Neural crest cell (in vitro differentiated cells): ENCODE data around the gene PDZK1. TPM values are rescaled to one million over a fixed set of nuclear protein-coding genes. Genes with fewer than 3 reads are reported as not detected.
"Not testable (repeated sequence)": the region's sequence is repeated elsewhere in the genome, so short reads cannot be mapped to it uniquely, and the experiment has no call there.

Experiments used
- DNase-seq: peaks from one replicate; pipeline ENCODE4 v3.0.0; 2021; ENCODE audit warnings: low read depth, mixed read lengths, low spot score
- H3K27ac Mint-ChIP-seq: one replicate; pipeline ENCODE4 v1.8.0; 2021; ENCODE audit warnings: mild to moderate bottlenecking, mixed read lengths; ENCODE audit not compliant: unreplicated experiment
- H3K27me3 Mint-ChIP-seq: 2 replicates; pipeline ENCODE4 v1.8.0; 2021; ENCODE audit warnings: low read depth, mild to moderate bottlenecking, mixed read lengths
- H3K36me3 Mint-ChIP-seq: 2 replicates; pipeline ENCODE4 v1.8.0; 2021; ENCODE audit warnings: low read depth, mild to moderate bottlenecking, mixed read lengths
- H3K4me1 Mint-ChIP-seq: 2 replicates; pipeline ENCODE4 v1.8.0; 2021; ENCODE audit warnings: mixed read lengths
- H3K4me3 Mint-ChIP-seq: one replicate; pipeline ENCODE4 v1.8.0; 2021; ENCODE audit warnings: mild to moderate bottlenecking, mixed read lengths
- H3K9me3 Mint-ChIP-seq: 2 replicates; pipeline ENCODE4 v1.8.0; 2021; ENCODE audit warnings: mixed read lengths
- total RNA-seq: library from RNA; stranded (reverse); gene quantifications from 2 replicates; pipeline ENCODE4 v1.2.1, GENCODE V29; 2021
- TF ChIP-seq, protein P1 (sequence below): fragments of 200-600 bp; sonication (generic); conservative IDR thresholded peaks from 2 replicates; pipeline ENCODE4 v1.5.0; 2021; ENCODE audit warnings: antibody characterized with exemption, mild to moderate bottlenecking

PDZK1 gene
- total RNA-seq, 1 donor from 2014 or later, result 0.33 TPM

DNA sequence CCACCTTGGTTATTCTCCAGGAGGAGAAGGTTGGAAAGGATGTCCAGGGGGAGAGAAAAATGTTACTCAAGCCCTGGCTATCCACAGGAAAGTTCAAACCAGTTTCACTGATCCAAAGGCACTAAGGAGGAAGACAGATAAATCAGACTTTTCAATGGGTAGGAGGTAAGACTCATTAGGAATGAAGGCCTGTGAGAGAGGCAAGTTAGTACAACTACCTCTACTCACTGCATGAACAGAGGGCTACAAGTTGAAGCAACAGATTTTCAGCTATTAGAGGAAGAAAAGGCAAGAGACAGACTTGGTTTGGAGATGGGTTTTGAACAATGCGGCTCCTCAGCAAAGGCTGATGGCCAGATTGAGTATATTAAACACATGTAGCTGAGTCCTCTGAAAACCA is 29.0 kb upstream of the PDZK1 start:
- Mint-ChIP-seq H3K36me3 (no peaks in the 10 kb centered on the region), H3K27me3 (no peaks in the 10 kb centered on the region), H3K9me3 (no peaks in the 10 kb centered on the region), H3K4me3 (no peak overlapping the region), H3K27ac (no peak overlapping the region), H3K4me1 (no peaks in the 10 kb centered on the region)
- DNase-seq, result no peak
- TF ChIP-seq, protein P1, sequence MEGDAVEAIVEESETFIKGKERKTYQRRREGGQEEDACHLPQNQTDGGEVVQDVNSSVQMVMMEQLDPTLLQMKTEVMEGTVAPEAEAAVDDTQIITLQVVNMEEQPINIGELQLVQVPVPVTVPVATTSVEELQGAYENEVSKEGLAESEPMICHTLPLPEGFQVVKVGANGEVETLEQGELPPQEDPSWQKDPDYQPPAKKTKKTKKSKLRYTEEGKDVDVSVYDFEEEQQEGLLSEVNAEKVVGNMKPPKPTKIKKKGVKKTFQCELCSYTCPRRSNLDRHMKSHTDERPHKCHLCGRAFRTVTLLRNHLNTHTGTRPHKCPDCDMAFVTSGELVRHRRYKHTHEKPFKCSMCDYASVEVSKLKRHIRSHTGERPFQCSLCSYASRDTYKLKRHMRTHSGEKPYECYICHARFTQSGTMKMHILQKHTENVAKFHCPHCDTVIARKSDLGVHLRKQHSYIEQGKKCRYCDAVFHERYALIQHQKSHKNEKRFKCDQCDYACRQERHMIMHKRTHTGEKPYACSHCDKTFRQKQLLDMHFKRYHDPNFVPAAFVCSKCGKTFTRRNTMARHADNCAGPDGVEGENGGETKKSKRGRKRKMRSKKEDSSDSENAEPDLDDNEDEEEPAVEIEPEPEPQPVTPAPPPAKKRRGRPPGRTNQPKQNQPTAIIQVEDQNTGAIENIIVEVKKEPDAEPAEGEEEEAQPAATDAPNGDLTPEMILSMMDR, result no peak

DNA sequence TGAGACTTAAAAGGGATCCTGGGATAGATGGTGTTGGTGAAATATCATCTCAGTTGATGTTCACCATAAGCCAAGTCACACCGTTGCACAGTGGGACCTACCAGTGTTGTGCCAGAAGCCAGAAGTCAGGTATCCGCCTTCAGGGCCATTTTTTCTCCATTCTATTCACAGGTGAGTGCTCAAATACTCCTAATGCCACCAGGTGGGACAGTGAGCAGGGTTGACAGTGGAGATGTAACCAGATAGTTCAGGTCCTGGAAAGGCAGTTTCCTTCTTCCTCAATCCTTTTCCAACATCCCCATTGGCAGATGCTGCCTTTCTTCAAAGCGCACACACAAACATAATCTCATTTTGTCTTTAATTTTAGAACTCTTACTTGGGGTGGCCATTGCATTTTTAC is 23.7 kb upstream of the PDZK1 start:
- TF ChIP-seq, protein P1, result no peak
- Mint-ChIP-seq H3K27ac (no peak overlapping the region), H3K4me3 (no peak overlapping the region), H3K9me3 (no peaks in the 10 kb centered on the region), H3K4me1 (no peaks in the 10 kb centered on the region), H3K27me3 (no peaks in the 10 kb centered on the region), H3K36me3 (no peaks in the 10 kb centered on the region)
- no peak for DNase-seq

DNA sequence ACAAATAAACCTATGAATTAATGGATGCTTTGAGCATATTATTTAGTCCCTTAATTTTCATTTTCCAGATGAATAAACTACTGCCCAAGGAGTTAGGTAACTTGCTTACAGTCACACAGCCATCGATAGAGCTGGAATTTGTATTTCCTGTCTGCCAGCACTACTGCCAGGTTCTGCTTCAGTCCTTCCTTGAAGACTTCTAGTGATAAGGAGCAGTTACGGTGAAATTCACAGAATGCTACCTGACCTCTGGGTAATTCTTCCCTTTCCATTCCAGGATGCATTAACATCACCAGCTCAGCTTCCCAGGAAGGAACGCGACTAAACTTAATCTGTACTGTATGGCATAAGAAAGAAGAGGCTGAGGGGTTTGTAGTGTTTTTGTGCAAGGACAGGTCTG is 23.3 kb upstream of the PDZK1 start:
- Mint-ChIP-seq H3K36me3 (no peaks in the 10 kb centered on the region), H3K4me1 (no peaks in the 10 kb centered on the region), H3K9me3 (no peaks in the 10 kb centered on the region), H3K4me3 (no peak overlapping the region), H3K27ac (no peak overlapping the region), H3K27me3 (no peaks in the 10 kb centered on the region)
- DNase-seq, result no peak
- TF ChIP-seq, protein P1, result no peak

DNA sequence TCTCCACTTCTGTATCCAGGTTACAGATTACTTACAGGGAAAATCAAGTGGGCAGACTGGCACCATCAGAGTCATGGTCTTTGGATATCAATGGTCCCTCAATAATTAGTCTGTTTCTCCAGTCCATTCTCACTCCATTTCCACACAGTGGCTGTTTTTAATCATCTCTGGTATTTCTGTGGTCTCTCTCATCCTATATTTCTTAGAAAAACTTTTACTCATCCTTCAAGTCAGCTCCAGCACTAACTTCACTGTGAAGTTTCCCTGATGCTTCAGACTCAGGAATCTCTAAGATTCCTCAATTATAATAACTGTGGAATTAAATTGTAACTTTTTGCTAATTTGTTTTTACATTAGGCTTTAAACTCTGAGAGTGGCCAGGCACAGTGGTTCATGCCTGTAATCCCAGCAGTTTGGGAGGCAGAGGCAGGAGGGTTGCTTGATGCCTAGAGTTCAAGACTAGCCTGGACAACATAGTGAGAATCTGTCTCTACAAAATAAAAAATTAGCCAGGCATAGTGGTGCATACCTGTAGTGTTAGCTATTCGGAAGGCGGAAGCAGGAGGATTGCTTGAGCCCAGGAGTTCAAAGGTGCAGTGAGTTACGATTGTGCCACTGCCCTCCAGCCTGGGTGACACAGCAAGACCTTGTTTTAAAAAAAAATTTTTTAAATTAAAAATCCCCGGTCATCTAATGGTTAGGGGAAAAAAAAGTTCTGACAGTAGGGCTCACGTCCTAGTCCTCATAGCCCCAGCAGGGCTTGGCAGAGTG is 22.7 kb upstream of the PDZK1 start:
- Mint-ChIP-seq H3K4me1 (no peaks in the 10 kb centered on the region), H3K9me3 (no peaks in the 10 kb centered on the region), H3K36me3 (no peaks in the 10 kb centered on the region), H3K4me3 (no peak overlapping the region), H3K27me3 (no peaks in the 10 kb centered on the region), H3K27ac (no peak overlapping the region)
- no peak for DNase-seq
- TF ChIP-seq, protein P1, result no peak

DNA sequence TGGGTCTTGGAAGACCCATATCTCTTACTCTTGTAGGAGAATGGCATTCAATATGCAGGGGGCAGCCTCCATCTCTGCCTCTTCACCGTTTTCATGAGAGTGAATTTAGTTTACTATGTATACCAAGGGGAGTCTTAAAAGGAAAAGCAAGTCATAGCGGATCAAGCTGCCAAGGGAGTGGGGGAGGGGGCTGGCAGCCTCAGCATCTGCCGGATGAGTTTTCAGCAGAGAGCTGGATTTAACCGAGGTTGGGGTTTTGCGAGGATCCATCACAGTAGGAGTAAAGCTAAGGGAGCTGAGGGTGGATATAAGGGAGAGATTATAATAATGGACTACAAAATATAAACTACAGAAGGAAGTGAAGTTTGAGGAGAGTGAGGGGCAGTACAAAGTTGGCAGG is 22.0 kb upstream of the PDZK1 start:
- DNase-seq, result no peak
- Mint-ChIP-seq H3K4me1 (no peaks in the 10 kb centered on the region), H3K36me3 (no peaks in the 10 kb centered on the region), H3K27me3 (no peaks in the 10 kb centered on the region), H3K9me3 (no peaks in the 10 kb centered on the region), H3K4me3 (no peak overlapping the region), H3K27ac (no peak overlapping the region)
- TF ChIP-seq, protein P1, result no peak

DNA sequence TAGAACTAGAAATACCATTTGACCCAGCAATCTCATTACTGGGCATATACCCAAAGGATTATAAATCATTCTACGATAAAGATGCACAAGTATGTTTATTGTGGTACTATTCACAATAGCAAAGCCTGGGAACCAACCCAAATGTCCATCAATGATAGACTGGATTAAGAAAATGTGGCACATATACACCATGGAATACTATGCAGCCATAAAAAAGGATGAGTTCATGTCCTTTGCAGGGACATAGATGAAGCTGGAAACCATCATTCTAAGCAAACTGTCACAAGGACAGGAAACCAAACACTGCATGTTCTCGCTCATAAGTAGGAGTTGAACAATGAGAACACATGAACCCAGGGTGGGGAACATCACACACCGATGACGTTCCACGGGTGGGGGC is 19.0 kb upstream of the PDZK1 start:
- not testable (repeated sequence) for H3K27ac Mint-ChIP-seq, DNase-seq, H3K36me3 Mint-ChIP-seq, H3K9me3 Mint-ChIP-seq, H3K27me3 Mint-ChIP-seq, H3K4me1 Mint-ChIP-seq, H3K4me3 Mint-ChIP-seq
